ENCODE data around the gene NKIRAS2. TPM values are rescaled to one million over a fixed set of nuclear protein-coding genes. Genes with fewer than 3 reads are reported as not detected.

NKIRAS2 gene
- total and polyA plus RNA-seq, 4 donors = 16.4 to 20.7 (median 17.4) TPM

DNA sequence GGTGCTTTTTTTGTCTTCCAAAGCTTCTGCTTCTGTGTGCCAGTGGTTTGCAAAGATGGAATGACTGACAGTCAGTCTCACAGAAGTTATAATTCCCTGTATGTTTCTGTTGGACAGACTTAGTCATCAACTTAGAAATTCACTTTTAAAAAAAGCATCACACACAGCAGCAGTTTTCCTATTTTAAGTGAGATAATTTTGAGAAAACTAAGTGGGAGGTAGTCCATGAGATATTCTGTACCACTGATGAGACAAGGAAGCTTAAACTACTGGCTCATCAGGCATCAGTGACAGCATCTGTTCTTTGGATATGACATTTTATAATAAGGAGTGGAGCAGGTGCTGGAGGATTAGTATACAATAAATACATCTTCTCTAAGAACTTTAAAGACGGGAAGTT, 33.3 kb upstream of the NKIRAS2 start:
- H3K36me3 ChIP-seq (ENCODE audit: control insufficient read depth in 4 of 4, insufficient read depth in 3 of 4, low read depth in 1 of 4, low read length in 3 of 4) = peaks cover 18 to 64% (median 45%) of the 10 kb centered on the region in 4 donors
- no peaks in the 10 kb centered on the region for H3K27me3 ChIP-seq (ENCODE audit: control insufficient read depth in 4 of 4, insufficient read depth in 4 of 4, low read length in 3 of 4)
- DNase-seq (ENCODE audit: low spot score) = no peak
- peaks cover 4 to 28% (median 23%) of the 10 kb centered on the region in 4 donors for H3K4me1 ChIP-seq (ENCODE audit: control insufficient read depth in 4 of 4, insufficient read depth in 4 of 4, low read length in 3 of 4)
- H3K9ac ChIP-seq (ENCODE audit: low read depth in 1 of 2, low read length in 2 of 2) = no peak overlapping the region
- 96% methylated on average over 1 of the region's 1 CpG for WGBS
- H3K27ac ChIP-seq (ENCODE audit: low read depth in 1 of 2, low read length in 2 of 2) = no peak overlapping the region
- H3K4me3 ChIP-seq (ENCODE audit: low read depth in 1 of 3, low read length in 3 of 3) = no peak overlapping the region
- no peaks in the 10 kb centered on the region for H3K9me3 ChIP-seq (ENCODE audit: control insufficient read depth in 4 of 4, low read length in 3 of 4)
- no peak for TF ChIP-seq TAF1 (conservative IDR thresholded peaks at IDR 0.05)
- no peak for TF ChIP-seq FOXA1 (IDR thresholded peaks at IDR 0.05)
- TF ChIP-seq RXRA (IDR thresholded peaks at IDR 0.05) = no peak
- TF ChIP-seq, protein P1, sequence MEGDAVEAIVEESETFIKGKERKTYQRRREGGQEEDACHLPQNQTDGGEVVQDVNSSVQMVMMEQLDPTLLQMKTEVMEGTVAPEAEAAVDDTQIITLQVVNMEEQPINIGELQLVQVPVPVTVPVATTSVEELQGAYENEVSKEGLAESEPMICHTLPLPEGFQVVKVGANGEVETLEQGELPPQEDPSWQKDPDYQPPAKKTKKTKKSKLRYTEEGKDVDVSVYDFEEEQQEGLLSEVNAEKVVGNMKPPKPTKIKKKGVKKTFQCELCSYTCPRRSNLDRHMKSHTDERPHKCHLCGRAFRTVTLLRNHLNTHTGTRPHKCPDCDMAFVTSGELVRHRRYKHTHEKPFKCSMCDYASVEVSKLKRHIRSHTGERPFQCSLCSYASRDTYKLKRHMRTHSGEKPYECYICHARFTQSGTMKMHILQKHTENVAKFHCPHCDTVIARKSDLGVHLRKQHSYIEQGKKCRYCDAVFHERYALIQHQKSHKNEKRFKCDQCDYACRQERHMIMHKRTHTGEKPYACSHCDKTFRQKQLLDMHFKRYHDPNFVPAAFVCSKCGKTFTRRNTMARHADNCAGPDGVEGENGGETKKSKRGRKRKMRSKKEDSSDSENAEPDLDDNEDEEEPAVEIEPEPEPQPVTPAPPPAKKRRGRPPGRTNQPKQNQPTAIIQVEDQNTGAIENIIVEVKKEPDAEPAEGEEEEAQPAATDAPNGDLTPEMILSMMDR (IDR thresholded peaks at IDR 0.05; ENCODE audit: low read depth, low read length, missing input control) = no peak
- TF ChIP-seq SP1 (IDR thresholded peaks at IDR 0.05) = no peak
- TF ChIP-seq HNF4G (IDR thresholded peaks at IDR 0.05) = no peak
- TF ChIP-seq GABPA (IDR thresholded peaks at IDR 0.05 in 1 of 2, conservative IDR thresholded peaks at IDR 0.05 in 1 of 2) = no peak
- TF ChIP-seq FOXA2 (IDR thresholded peaks at IDR 0.05) = no peak
- TF ChIP-seq NR2F2 (IDR thresholded peaks at IDR 0.05) = no peak
- no peak for TF ChIP-seq JUND (IDR thresholded peaks at IDR 0.05)

DNA sequence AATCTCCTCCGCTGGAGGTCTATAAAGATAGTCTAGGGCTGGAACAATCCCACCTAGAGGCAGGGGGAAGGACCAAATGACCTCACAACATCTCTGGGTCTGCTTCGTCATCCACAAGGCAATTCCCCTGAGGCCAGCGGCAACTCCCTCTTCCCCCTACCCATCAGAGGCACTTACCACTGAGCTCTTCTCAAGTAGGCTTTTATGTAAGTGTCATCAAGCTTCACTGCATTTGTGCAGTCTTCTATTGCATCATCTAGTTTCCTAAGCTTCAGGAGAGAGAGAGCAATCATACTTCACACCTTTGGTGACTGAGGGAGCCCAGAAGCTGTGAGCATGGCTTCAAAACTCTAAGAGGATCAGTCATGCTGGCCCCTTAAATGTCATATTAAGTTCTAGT, 32.2 kb upstream of the NKIRAS2 start:
- WGBS = 91% methylated on average over 3 of the region's 3 CpGs
- no peak for DNase-seq (ENCODE audit: low spot score)
- no peaks in the 10 kb centered on the region for H3K9me3 ChIP-seq (ENCODE audit: control insufficient read depth in 4 of 4, low read length in 3 of 4)
- H3K9ac ChIP-seq (ENCODE audit: low read depth in 1 of 2, low read length in 2 of 2) = no peak overlapping the region
- H3K4me1 ChIP-seq (ENCODE audit: control insufficient read depth in 4 of 4, insufficient read depth in 4 of 4, low read length in 3 of 4) = peaks cover 4 to 28% (median 23%) of the 10 kb centered on the region in 4 donors
- H3K27me3 ChIP-seq (ENCODE audit: control insufficient read depth in 4 of 4, insufficient read depth in 4 of 4, low read length in 3 of 4) = no peaks in the 10 kb centered on the region
- TF ChIP-seq SP1 (IDR thresholded peaks at IDR 0.05) (no peak), TAF1 (conservative IDR thresholded peaks at IDR 0.05) (no peak)
- H3K36me3 ChIP-seq (ENCODE audit: control insufficient read depth in 4 of 4, insufficient read depth in 3 of 4, low read depth in 1 of 4, low read length in 3 of 4) = peaks cover 16 to 60% (median 44%) of the 10 kb centered on the region in 4 donors
- H3K27ac ChIP-seq (ENCODE audit: low read depth in 1 of 2, low read length in 2 of 2) = no peak overlapping the region
- H3K4me3 ChIP-seq (ENCODE audit: low read depth in 1 of 3, low read length in 3 of 3) = no peak overlapping the region

DNA sequence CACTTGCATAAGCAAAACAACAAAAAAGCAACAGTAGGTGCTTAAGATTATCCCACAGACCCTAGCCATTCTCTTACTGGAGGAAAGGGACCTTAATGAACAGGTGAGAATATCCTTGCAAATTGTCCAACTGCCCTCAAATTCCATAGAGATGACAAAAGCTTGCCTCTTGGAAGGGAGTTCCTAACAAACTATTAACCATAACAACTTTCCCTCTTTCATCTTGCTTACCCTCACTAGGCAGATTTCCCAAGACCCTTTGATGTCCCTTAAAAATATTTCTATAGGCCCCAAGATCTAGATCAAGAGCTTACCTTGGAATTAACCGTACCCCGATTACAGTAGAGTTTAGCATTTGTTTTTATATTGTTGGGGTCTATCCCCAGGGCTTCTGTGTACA, 31.5 kb upstream of the NKIRAS2 start:
- H3K4me1 ChIP-seq (ENCODE audit: control insufficient read depth in 4 of 4, insufficient read depth in 4 of 4, low read length in 3 of 4) = peaks cover 4 to 28% (median 23%) of the 10 kb centered on the region in 4 donors
- no peak overlapping the region for H3K27ac ChIP-seq (ENCODE audit: low read depth in 1 of 2, low read length in 2 of 2)
- H3K9me3 ChIP-seq (ENCODE audit: control insufficient read depth in 4 of 4, low read length in 3 of 4) = no peaks in the 10 kb centered on the region
- no peak overlapping the region for H3K9ac ChIP-seq (ENCODE audit: low read depth in 1 of 2, low read length in 2 of 2)
- TF ChIP-seq, protein P2, sequence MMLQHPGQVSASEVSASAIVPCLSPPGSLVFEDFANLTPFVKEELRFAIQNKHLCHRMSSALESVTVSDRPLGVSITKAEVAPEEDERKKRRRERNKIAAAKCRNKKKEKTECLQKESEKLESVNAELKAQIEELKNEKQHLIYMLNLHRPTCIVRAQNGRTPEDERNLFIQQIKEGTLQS (IDR thresholded peaks at IDR 0.05) = peak; percentile 12
- TF ChIP-seq HNF4G (IDR thresholded peaks at IDR 0.05) (no peak), YY1 (IDR thresholded peaks at IDR 0.05) (no peak)
- WGBS = 98% methylated on average over 2 of the region's 2 CpGs
- peaks cover 13 to 56% (median 45%) of the 10 kb centered on the region in 4 donors for H3K36me3 ChIP-seq (ENCODE audit: control insufficient read depth in 4 of 4, insufficient read depth in 3 of 4, low read depth in 1 of 4, low read length in 3 of 4)
- no peaks in the 10 kb centered on the region for H3K27me3 ChIP-seq (ENCODE audit: control insufficient read depth in 4 of 4, insufficient read depth in 4 of 4, low read length in 3 of 4)
- no peak overlapping the region for H3K4me3 ChIP-seq (ENCODE audit: low read depth in 1 of 3, low read length in 3 of 3)
- DNase-seq (ENCODE audit: low spot score) = no peak
